Stomach smooth muscle (tissue), 2 donors: ENCODE measurements around the gene BCAS1.

ENCODE experiments used
- H3K27ac ChIP-seq: one replicate; pipeline ENCODE4 v1.7.0; 2013; ENCODE audit warnings: mild to moderate bottlenecking, low read length, inconsistent platforms
- H3K27me3 ChIP-seq, 2 donors: one replicate each; pipeline ENCODE4 v1.7.0; 2013; ENCODE audit warnings: low read length in 2 of 2; ENCODE audit not compliant: insufficient read depth in 2 of 2, control insufficient read depth in 1 of 2
- H3K36me3 ChIP-seq, 2 donors: one replicate each; pipeline ENCODE4 v1.7.0; 2013; ENCODE audit warnings: low read length in 2 of 2; ENCODE audit not compliant: control insufficient read depth in 2 of 2, insufficient read depth in 2 of 2
- H3K4me1 ChIP-seq: one replicate; pipeline ENCODE4 v1.7.0; 2013; ENCODE audit warnings: low read length; ENCODE audit not compliant: control insufficient read depth, insufficient read depth
- H3K4me3 ChIP-seq, 2 donors: one replicate each; pipeline ENCODE4 v1.7.0; 2013; ENCODE audit warnings: low read length in 2 of 2
- H3K9ac ChIP-seq, 2 donors: one replicate each; pipeline ENCODE4 v1.7.0; 2013; ENCODE audit warnings: low read length in 2 of 2, mild to moderate bottlenecking in 1 of 2
- H3K9me3 ChIP-seq, 2 donors: one replicate each; pipeline ENCODE4 v1.7.0; 2013; ENCODE audit warnings: low read length in 2 of 2; ENCODE audit not compliant: control insufficient read depth in 2 of 2
- donor health status: healthy.
- donor health status: Pancreatic carcinoma.

BCAS1 gene

GRCh38 chr20:54029643-54030042 is 40.8 kb downstream of the BCAS1 start:
- Histone ChIP-seq H3K9ac (no peak overlapping the region), H3K4me1 (no peaks in the 10 kb centered on the region), H3K36me3 (no peaks in the 10 kb centered on the region), H3K27me3 (peaks cover 0 to 4% of the 10 kb centered on the region in 2 donors), H3K9me3 (peaks cover 0 to 3% of the 10 kb centered on the region in 2 donors), H3K27ac (no peak overlapping the region), H3K4me3 (no peak overlapping the region)

- no peaks in the 10 kb centered on the region for H3K4me1 ChIP-seq
- no peak overlapping the region for H3K4me3 ChIP-seq
- H3K9me3 ChIP-seq = peaks cover 0 to 3% of the 10 kb centered on the region in 2 donors
- peaks cover 0 to 4% of the 10 kb centered on the region in 2 donors for H3K27me3 ChIP-seq
- H3K9ac ChIP-seq = no peak overlapping the region
- no peaks in the 10 kb centered on the region for H3K36me3 ChIP-seq
- no peak overlapping the region for H3K27ac ChIP-seq
These were observed 41.2 kb downstream of the BCAS1 start for GRCh38 chr20:54029176-54029575.

- H3K9ac ChIP-seq = no peak overlapping the region
- H3K27me3 ChIP-seq = peaks cover 0 to 4% of the 10 kb centered on the region in 2 donors
- no peak overlapping the region for H3K27ac ChIP-seq
- peaks cover 0 to 3% of the 10 kb centered on the region in 2 donors for H3K9me3 ChIP-seq
- no peaks in the 10 kb centered on the region for H3K36me3 ChIP-seq
- H3K4me3 ChIP-seq = no peak overlapping the region
- H3K4me1 ChIP-seq = no peaks in the 10 kb centered on the region
These were observed 42.0 kb downstream of the BCAS1 start for GRCh38 chr20:54028276-54029011.

GRCh38 chr20:54027704-54028103 is 42.7 kb downstream of the BCAS1 start:
- H3K4me3 ChIP-seq = no peak overlapping the region
- no peak overlapping the region for H3K27ac ChIP-seq
- H3K9ac ChIP-seq = no peak overlapping the region

GRCh38 chr20:54026295-54027064 is 43.9 kb downstream of the BCAS1 start:
- H3K36me3 ChIP-seq = no peaks in the 10 kb centered on the region
- H3K27ac ChIP-seq = no peak overlapping the region
- no peak overlapping the region for H3K4me3 ChIP-seq
- peaks cover 0 to 4% of the 10 kb centered on the region in 2 donors for H3K27me3 ChIP-seq
- H3K9ac ChIP-seq = no peak overlapping the region
- no peaks in the 10 kb centered on the region for H3K4me1 ChIP-seq
- no peaks in the 10 kb centered on the region for H3K9me3 ChIP-seq

More at GRCh38 chr20:54027704-54028103, 42.7 kb downstream of the BCAS1 start:
- Histone ChIP-seq H3K4me1 (no peaks in the 10 kb centered on the region), H3K9me3 (peaks cover 0 to 3% of the 10 kb centered on the region in 2 donors), H3K27me3 (peaks cover 0 to 4% of the 10 kb centered on the region in 2 donors), H3K36me3 (no peaks in the 10 kb centered on the region)

GRCh38 chr20:54025251-54025771 is 45.1 kb downstream of the BCAS1 start:
- no peaks in the 10 kb centered on the region for H3K9me3 ChIP-seq
- peaks cover 0 to 4% of the 10 kb centered on the region in 2 donors for H3K27me3 ChIP-seq
- no peak overlapping the region for H3K9ac ChIP-seq
- H3K36me3 ChIP-seq = no peaks in the 10 kb centered on the region
- H3K27ac ChIP-seq = no peak overlapping the region
- no peaks in the 10 kb centered on the region for H3K4me1 ChIP-seq
- no peak overlapping the region for H3K4me3 ChIP-seq

- peaks cover 0 to 4% of the 10 kb centered on the region in 2 donors for H3K27me3 ChIP-seq
- no peak overlapping the region for H3K9ac ChIP-seq
- no peaks in the 10 kb centered on the region for H3K36me3 ChIP-seq
- no peak overlapping the region for H3K27ac ChIP-seq
- H3K4me3 ChIP-seq = no peak overlapping the region
- no peaks in the 10 kb centered on the region for H3K9me3 ChIP-seq
- H3K4me1 ChIP-seq = no peaks in the 10 kb centered on the region
These were observed 47.0 kb downstream of the BCAS1 start for GRCh38 chr20:54023406-54023805.

GRCh38 chr20:54021446-54022235 is 48.8 kb downstream of the BCAS1 start:
- H3K9me3 ChIP-seq = no peaks in the 10 kb centered on the region
- no peaks in the 10 kb centered on the region for H3K36me3 ChIP-seq

GRCh38 chr20:54020868-54021267 is 49.5 kb downstream of the BCAS1 start:
- no peak overlapping the region for H3K4me3 ChIP-seq
- H3K27me3 ChIP-seq = no peaks in the 10 kb centered on the region
- H3K9me3 ChIP-seq = no peaks in the 10 kb centered on the region
- no peak overlapping the region for H3K27ac ChIP-seq
- H3K4me1 ChIP-seq = no peaks in the 10 kb centered on the region
- H3K36me3 ChIP-seq = no peaks in the 10 kb centered on the region
- H3K9ac ChIP-seq = no peak overlapping the region

More at GRCh38 chr20:54021446-54022235, 48.8 kb downstream of the BCAS1 start:
- no peak overlapping the region for H3K4me3 ChIP-seq
- H3K9ac ChIP-seq = no peak overlapping the region
- no peaks in the 10 kb centered on the region for H3K27me3 ChIP-seq
- no peak overlapping the region for H3K27ac ChIP-seq
- H3K4me1 ChIP-seq = no peaks in the 10 kb centered on the region

GRCh38 chr20:54020348-54020747 is 50.0 kb downstream of the BCAS1 start:
- no peak overlapping the region for H3K4me3 ChIP-seq
- H3K27ac ChIP-seq = no peak overlapping the region
- no peaks in the 10 kb centered on the region for H3K36me3 ChIP-seq
- no peak overlapping the region for H3K9ac ChIP-seq
- no peaks in the 10 kb centered on the region for H3K4me1 ChIP-seq
- H3K27me3 ChIP-seq = no peaks in the 10 kb centered on the region
- H3K9me3 ChIP-seq = no peaks in the 10 kb centered on the region
